T-helper 2 cell treated with Interferon-gamma antibody and Interleukin-4, amounts not matched to agents 5 μg/mL and 100 μg/mL, for 36 hours (primary cell): ENCODE measurements around the gene IRAK2.
A peak's percentile ranks its signal among the peaks of the same experiment; 100 is the strongest.

Experiments used
- DNase-seq: peaks from one replicate; pipeline ENCODE4 v3.0.0; 2021; ENCODE audit warnings: low spot score
- H3K27ac Mint-ChIP-seq: one replicate; pipeline ENCODE4 v1.8.0; 2021; ENCODE audit warnings: mild to moderate bottlenecking, mixed read lengths
- H3K27me3 Mint-ChIP-seq: one replicate; pipeline ENCODE4 v1.8.0; 2021; ENCODE audit warnings: low read depth, mixed read lengths
- H3K36me3 Mint-ChIP-seq: one replicate; pipeline ENCODE4 v1.8.0; 2021; ENCODE audit warnings: low read depth, mixed read lengths
- H3K4me1 Mint-ChIP-seq: one replicate; pipeline ENCODE4 v1.8.0; 2021; ENCODE audit warnings: low read depth, mixed read lengths
- H3K4me3 Mint-ChIP-seq: one replicate; pipeline ENCODE4 v1.8.0; 2022; ENCODE audit warnings: mild to moderate bottlenecking, moderate library complexity, mixed read lengths
- H3K9me3 Mint-ChIP-seq: one replicate; pipeline ENCODE4 v1.8.0; 2021; ENCODE audit warnings: mixed read lengths

IRAK2 gene

DNA sequence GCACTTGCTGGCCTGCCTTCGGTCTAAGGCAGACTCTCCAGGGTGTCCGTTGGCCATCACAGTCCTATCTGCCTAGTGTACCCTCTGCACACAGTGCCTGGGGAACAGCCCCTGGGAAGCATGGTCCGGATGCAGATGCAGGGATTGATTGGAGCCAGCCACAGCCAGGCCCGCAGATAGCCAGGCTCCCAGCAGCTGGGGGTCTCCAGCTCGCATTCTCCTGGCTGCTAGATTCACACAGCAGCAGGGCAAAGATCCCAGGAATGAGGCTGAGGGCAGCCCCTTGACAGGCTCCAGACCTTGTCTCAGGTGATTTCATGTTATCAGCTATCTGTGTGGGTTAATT lies 41.4 kb downstream of the IRAK2 start:
- no peak for DNase-seq
- Mint-ChIP-seq H3K27ac (no peak overlapping the region), H3K27me3 (no peaks in the 10 kb centered on the region), H3K4me3 (no peak overlapping the region), H3K4me1 (peaks cover 34% of the 10 kb centered on the region), H3K36me3 (peaks cover 4% of the 10 kb centered on the region), H3K9me3 (no peaks in the 10 kb centered on the region)

- no peak overlapping the region for H3K4me3 Mint-ChIP-seq
- H3K27me3 Mint-ChIP-seq: no peaks in the 10 kb centered on the region
- H3K9me3 Mint-ChIP-seq: peaks cover 6% of the 10 kb centered on the region
- no peak overlapping the region for H3K27ac Mint-ChIP-seq
- H3K36me3 Mint-ChIP-seq: peaks cover 8% of the 10 kb centered on the region
- peaks cover 4% of the 10 kb centered on the region for H3K4me1 Mint-ChIP-seq
- no peak for DNase-seq
Observed at GRCh38 chr3:10213156-10213792, 48.6 kb downstream of the IRAK2 start.

DNA sequence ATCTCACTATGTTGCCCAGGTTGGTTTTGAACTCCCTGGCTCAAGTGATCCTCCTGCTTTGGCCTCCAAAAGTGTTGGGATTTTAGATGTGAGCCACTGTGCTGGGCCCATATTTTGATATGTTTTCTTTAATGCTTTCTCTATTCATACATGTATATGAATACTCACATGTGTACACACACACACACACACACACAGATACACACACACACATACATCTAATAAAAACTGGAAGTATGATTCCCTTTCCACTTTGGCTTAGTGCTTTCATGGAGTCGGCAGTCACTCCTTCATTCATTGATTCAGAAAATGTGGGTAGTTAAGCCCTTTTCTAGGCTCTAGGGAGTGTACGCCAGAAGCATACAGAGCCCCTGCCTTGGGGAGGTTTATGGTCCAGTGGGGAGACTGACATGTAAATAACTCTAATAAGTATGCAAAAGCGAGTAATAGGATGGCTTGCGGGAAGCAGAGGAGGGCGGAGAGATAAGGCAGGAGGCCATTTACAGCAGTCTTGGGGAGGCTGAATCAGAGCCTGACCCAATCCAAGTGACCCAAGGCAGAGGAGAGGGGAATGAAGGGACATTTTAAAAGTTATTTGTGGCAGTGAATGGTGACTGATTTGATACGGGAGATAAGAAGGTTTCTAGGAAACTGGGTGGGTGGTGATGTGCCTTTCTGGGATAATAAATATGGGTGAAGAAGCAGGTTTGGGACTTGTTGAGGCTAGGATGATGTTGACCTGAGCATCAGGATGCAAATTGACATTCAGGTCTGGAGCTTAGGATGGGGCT lies 51.1 kb downstream of the IRAK2 start:
- Mint-ChIP-seq H3K27me3 (no peaks in the 10 kb centered on the region), H3K36me3 (peaks cover 10% of the 10 kb centered on the region)

GRCh38 chr3:10217359-10217758 lies 52.6 kb downstream of the IRAK2 start:
- no peak for DNase-seq
- peaks cover 25% of the 10 kb centered on the region for H3K4me1 Mint-ChIP-seq
- peaks cover 6% of the 10 kb centered on the region for H3K9me3 Mint-ChIP-seq
- no peak overlapping the region for H3K4me3 Mint-ChIP-seq
- H3K36me3 Mint-ChIP-seq: peaks cover 16% of the 10 kb centered on the region
- no peaks in the 10 kb centered on the region for H3K27me3 Mint-ChIP-seq
- H3K27ac Mint-ChIP-seq: no peak overlapping the region

More for the DNA sequence above, 51.1 kb downstream of the IRAK2 start:
- Mint-ChIP-seq H3K27ac (no peak overlapping the region), H3K9me3 (peaks cover 6% of the 10 kb centered on the region), H3K4me1 (peaks cover 17% of the 10 kb centered on the region), H3K4me3 (no peak overlapping the region)
- DNase-seq: no peak

DNA sequence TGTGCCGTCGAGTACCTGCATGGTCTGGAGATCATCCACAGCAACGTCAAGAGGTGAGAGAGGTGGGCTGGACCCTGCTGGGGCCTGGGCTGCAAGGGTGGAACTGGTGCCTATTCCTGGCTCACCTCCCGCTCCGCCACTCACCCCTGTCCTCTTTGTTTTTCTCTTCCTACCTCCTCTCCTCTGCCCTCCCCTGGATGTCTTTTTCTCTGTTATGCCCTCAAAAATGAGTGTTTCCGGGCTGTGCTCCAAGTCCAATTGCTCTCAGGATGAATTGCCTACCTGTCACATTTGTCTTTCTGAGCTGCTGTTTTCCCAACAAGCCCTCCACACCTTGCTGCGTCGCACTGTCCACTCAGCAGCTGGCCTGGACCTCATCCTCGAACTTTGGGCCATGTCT lies 55.0 kb downstream of the IRAK2 start:
- H3K4me1 Mint-ChIP-seq: peaks cover 42% of the 10 kb centered on the region
- peaks cover 25% of the 10 kb centered on the region for H3K36me3 Mint-ChIP-seq
- no peak overlapping the region for H3K27ac Mint-ChIP-seq
- H3K9me3 Mint-ChIP-seq: peaks cover 6% of the 10 kb centered on the region
- no peak for DNase-seq
- H3K27me3 Mint-ChIP-seq: no peaks in the 10 kb centered on the region
- H3K4me3 Mint-ChIP-seq: no peak overlapping the region

- Mint-ChIP-seq H3K9me3 (no peaks in the 10 kb centered on the region), H3K4me1 (peaks cover 58% of the 10 kb centered on the region), H3K4me3 (peak overlapping the region; percentile 46), H3K27me3 (no peaks in the 10 kb centered on the region), H3K36me3 (peaks cover 19% of the 10 kb centered on the region), H3K27ac (peak overlapping the region; percentile 72)
- peak; percentile 35 for DNase-seq
Observed at GRCh38 chr3:10223676-10224639, 59.2 kb downstream of the IRAK2 start.

GRCh38 chr3:10224794-10225665 lies 60.3 kb downstream of the IRAK2 start:
- Mint-ChIP-seq H3K9me3 (no peaks in the 10 kb centered on the region), H3K4me3 (peak overlapping the region; percentile 65), H3K27ac (peak overlapping the region; percentile 79), H3K27me3 (no peaks in the 10 kb centered on the region), H3K4me1 (peaks cover 57% of the 10 kb centered on the region), H3K36me3 (peaks cover 19% of the 10 kb centered on the region)
- DNase-seq: peak; percentile 60

DNA sequence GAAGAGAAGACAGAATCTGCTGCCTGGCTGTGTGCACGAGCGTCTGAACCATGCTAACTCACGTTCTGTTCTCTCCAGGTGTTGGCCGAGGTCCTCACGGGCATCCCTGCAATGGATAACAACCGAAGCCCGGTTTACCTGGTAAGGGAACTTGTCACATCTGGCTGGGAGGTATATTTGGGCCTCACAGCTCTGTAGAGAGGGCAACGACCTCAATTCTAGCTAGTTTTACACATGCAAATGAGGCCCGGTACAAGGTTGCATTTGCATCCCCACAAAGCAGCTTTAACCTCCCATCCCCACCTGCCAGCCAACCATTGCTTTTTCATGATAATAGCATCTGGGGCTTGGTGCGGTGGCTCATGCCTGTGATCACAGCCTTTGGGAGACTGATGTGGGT lies 61.6 kb downstream of the IRAK2 start:
- H3K27ac Mint-ChIP-seq: no peak overlapping the region
- no peak for DNase-seq
- H3K4me1 Mint-ChIP-seq: peaks cover 49% of the 10 kb centered on the region

DNA sequence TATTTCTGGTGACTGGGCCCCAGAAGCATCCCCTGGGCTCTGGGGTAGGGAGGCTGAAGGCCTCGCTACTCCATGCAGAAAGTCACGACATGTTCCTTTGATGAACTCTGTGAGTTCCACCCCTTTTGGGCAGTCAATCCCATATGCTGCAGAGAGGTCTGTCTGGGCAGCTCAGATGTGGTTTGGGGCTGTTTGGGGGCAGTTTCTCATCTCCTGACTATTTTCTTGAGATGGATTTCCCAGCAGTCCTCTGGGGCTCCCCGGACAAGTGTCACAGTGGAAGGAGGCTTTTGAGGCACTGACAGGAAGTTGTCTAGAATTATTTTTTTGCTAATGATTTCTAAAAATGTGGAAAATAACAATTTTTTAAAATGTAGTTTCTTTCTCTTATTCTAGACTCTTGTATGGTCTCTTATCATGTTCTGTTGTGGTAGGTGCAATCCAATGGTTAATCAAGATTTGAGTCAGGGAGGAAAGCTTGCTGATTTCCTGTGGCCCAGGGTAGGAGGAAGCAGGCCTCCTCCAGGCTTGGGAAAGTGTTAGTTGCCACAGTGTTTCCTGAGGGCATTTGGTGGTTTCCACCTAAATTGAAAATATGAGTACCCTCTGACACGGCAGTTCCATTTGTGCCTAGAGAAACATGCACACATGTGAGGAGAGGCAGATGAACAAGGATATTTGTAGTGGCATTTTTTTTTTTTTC lies 63.7 kb downstream of the IRAK2 start:
- H3K27me3 Mint-ChIP-seq: no peaks in the 10 kb centered on the region
- H3K27ac Mint-ChIP-seq: peak overlapping the region; percentile 84
- H3K4me3 Mint-ChIP-seq: peak overlapping the region; percentile 70
- H3K4me1 Mint-ChIP-seq: peaks cover 37% of the 10 kb centered on the region
- H3K36me3 Mint-ChIP-seq: peaks cover 12% of the 10 kb centered on the region
- DNase-seq: peak; percentile 78
- H3K9me3 Mint-ChIP-seq: no peaks in the 10 kb centered on the region

More for the DNA sequence above, 61.6 kb downstream of the IRAK2 start:
- H3K27me3 Mint-ChIP-seq: no peaks in the 10 kb centered on the region
- H3K36me3 Mint-ChIP-seq: peaks cover 16% of the 10 kb centered on the region
- H3K9me3 Mint-ChIP-seq: no peaks in the 10 kb centered on the region
- H3K4me3 Mint-ChIP-seq: no peak overlapping the region

DNA sequence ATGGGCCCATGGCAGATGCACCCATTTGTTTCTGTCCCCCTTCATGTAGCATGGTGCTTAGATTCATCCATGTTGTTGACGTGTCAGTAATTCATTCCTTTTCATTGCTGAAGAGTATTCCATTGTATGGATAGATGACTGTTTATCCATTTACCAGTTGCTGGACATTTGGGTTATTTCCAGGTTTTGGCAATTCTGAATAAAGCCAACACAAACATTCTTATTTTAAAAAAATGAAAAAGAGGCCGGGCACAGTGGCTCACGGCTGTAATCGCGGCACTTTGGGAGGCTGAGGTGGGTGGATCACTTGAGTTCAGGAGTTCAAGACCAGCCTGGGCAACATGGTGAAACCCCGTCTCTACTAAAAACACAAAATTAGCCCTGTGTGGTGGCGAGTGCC lies 64.9 kb downstream of the IRAK2 start:
- Mint-ChIP-seq H3K4me1 (peaks cover 30% of the 10 kb centered on the region), H3K27ac (no peak overlapping the region), H3K27me3 (no peaks in the 10 kb centered on the region), H3K36me3 (peaks cover 7% of the 10 kb centered on the region), H3K4me3 (no peak overlapping the region), H3K9me3 (no peaks in the 10 kb centered on the region)
- no peak for DNase-seq

- H3K9me3 Mint-ChIP-seq: peaks cover 5% of the 10 kb centered on the region
- DNase-seq: no peak
- peak overlapping the region; percentile 1 for H3K27ac Mint-ChIP-seq
- no peak overlapping the region for H3K4me3 Mint-ChIP-seq
- H3K27me3 Mint-ChIP-seq: no peaks in the 10 kb centered on the region
- peaks cover 13% of the 10 kb centered on the region for H3K36me3 Mint-ChIP-seq
- peaks cover 23% of the 10 kb centered on the region for H3K4me1 Mint-ChIP-seq
Observed at GRCh38 chr3:10232137-10232536, 67.4 kb downstream of the IRAK2 start.

DNA sequence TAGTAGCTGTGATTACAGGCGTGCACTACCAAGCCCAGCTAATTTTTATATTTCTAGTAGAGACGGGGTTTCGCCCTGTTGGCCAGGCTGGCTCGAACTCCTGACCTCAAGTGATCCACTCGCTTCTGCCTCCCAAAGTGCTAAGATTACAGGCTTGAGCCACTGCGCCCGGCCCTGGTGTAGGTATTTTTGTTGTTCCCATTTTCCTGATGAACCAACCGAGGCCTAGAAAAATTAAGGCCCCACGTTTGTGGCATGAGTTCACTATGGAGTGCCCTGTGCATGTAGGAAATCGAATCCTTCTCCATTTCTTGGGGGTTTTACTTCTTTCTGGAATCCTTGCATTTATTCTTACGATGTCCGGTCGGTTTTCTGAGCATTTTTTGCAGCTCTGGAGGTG lies 69.3 kb downstream of the IRAK2 start:
- H3K4me3 Mint-ChIP-seq: no peak overlapping the region

More for the DNA sequence above, 69.3 kb downstream of the IRAK2 start:
- peaks cover 26% of the 10 kb centered on the region for H3K36me3 Mint-ChIP-seq
- H3K27ac Mint-ChIP-seq: no peak overlapping the region
- no peak for DNase-seq
- H3K4me1 Mint-ChIP-seq: peaks cover 27% of the 10 kb centered on the region
- no peaks in the 10 kb centered on the region for H3K27me3 Mint-ChIP-seq
- H3K9me3 Mint-ChIP-seq: peaks cover 19% of the 10 kb centered on the region
